ENCODE data around the gene PFAS.

Gene PFAS

DNA sequence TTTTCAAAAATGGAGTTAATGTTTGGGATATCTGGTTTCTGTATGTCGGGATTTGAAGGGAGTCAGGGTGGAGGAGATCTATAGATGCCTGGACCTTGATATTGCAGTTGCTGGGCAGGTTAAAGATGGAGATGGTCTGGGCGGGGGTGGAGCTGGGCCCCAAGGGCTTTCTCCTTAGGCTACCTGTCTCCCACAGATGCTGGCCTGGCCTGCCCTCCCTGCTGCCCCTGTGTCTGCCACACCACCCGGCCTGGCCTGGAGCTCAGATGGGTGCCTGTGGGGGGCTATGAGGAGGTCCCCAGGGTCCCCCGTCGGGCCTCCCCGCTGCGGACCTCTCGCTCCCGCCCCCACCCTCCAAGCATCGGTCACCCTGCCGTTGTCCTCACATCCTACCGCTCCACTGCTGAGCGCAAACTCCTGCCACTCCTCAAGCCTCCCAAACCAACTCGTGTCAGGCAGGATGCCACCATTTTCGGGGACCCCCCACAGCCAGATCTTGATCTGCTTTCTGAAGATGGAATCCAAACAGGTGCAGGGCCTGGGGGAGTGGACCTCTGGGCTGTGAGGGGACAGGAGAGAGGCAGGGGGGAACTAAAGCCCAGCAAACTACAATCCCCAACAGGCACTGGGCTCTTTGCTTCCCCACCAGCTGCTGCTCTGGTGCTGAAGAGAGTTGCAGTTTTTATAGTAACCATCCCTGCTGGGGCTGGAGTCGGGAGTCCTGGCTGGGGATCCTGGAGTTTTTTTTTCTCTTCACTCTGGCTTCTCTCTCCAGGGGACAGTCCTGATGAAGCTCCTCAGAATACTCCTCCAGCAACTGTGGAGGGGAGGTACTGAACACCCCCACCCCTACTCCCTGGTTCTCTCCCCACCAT is 63.9 kb downstream of the PFAS start:
- no peak for FAIRE-seq

DNA sequence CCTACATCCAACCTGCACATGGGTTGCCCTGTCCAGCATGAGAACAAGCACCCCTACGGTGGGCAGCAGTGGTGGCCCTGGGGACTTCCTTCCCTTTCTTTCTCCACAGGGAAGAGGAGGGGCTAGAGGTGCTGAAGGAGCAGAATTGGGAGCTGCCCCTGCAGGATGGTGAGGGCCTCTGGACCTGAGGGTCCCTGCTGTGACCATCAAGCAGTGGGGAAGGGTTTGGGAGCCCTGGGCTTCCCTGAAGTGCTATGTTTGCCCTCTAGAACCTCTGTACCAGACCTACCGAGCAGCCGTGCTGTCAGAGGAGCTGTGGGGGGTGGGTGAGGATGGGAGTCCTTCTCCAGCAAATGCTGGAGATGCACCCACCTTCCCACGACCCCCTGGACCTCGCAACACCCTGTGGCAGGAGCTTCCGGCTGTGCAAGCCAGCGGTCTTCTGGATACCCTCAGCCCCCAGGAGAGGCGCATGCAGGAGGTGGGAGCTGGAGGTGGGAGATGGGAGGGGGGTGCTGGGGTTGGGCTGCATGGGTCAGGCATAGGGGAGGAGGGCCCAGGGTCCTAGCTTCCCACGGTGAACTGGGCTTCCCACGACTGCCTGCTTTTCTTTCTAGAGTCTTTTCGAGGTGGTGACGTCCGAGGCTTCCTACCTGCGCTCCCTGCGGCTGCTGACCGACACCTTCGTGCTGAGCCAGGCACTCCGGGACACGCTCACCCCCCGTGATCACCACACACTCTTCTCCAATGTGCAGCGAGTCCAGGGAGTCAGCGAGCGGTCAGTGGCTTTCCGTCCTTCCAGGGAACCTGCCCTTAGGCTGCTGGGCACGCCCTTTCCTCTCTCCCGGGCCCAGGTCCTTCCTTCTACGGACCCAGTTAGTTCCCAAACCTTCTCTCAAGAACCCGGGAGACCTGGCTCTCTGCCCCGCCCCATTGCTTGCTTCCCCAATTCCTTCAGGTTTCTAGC is 66.0 kb downstream of the PFAS start:
- FAIRE-seq, result no peak

DNA sequence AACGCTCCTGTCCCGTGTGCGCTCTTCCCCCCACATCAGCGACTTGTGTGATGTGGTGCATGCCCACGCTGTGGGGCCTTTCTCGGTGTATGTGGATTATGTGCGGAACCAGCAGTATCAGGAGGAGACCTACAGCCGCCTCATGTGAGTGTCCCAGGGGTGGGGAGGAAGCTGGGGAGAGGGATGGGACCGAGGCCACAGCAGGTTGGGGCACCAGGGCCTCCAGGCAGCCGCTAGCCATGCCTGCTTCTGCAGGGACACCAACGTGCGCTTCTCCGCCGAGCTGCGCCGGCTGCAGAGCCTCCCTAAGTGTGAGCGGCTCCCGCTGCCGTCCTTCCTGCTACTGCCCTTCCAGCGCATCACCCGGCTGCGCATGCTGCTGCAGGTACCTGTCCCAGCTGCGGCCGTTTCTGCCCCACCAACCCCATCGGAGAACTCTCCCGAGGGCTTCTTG is 66.7 kb downstream of the PFAS start:
- FAIRE-seq, result no peak

DNA sequence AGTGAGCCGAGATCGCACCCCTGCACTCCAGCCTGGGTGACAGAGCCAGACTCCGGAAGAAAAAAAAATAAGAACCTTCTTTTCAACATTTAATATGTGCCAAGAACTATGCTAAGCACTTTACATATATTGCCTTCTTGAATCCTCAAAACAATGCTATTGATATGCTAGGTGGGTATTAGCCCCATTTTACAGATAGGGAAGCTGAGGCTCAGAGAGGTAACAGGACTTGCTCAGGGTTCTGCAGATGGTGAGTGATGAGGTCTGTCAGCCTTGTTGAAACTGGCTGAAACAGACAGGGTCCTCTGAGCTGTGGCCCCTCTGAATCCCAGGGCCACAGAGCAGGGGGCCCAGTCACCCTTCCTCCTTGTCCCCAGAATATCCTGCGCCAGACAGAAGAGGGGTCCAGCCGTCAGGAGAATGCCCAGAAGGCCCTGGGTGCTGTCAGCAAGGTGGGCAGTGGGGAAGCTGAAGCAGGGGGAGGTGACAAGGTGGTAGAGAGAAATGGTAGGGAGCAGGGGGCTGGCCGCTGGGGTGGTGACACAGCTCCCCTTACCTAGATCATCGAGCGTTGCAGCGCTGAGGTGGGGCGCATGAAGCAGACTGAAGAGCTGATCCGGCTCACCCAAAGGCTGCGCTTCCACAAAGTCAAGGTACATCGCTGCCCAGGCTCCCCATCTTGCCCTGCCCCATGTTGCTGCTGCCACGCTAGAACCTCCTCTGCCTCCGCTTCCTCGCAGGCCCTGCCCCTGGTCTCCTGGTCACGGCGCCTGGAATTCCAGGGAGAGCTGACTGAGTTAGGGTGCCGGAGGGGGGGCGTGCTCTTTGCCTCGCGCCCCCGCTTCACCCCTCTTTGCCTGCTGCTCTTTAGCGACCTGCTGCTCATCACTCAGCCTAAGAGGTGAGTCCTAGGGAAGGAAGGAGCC is 69.2 kb downstream of the PFAS start:
- no peak for FAIRE-seq

All from endometrium (tissue), 2 donors.